HepG2 (cell line): Measurements from ENCODE around the gene SURF2. TPM values are rescaled to one million over a fixed set of nuclear protein-coding genes. Genes with fewer than 3 reads are reported as not detected.

Experiments used
- ATAC-seq: fragments of 200-7000 bp; cut with Tn5 transposase; 3 replicates; pipeline ENCODE4 v1.9.1; 2020; ENCODE audit warnings: mild to moderate bottlenecking, moderate library complexity
- BruUV-seq: library from RNA; stranded (reverse); fragments of 400-500 nt; replicated peaks from 2 replicates; lab custom pipeline; 2021; lab: Mats Ljungman, UMichigan
- CTCF ChIA-PET: fragments of 300-600 bp; formaldehyde crosslinking; extraction: SDS; loops from one replicate; lab custom pipeline; 2021; ENCODE audit warnings: low total read pairs, inconsistent platforms, low intra/inter-chr PET ratio; lab: Yijun Ruan, JAX
- POLR2A ChIA-PET: fragments of 350-600 bp; sonication (Branson Sonifier 250); formaldehyde crosslinking; loops from one replicate; lab custom pipeline; 2020; ENCODE audit warnings: antibody characterized with exemption, inconsistent platforms; lab: Yijun Ruan, JAX
- DNase-seq: peaks from one replicate; pipeline ENCODE4 v3.0.0-alpha.2; 2015; ENCODE audit warnings: low spot score
- FAIRE-seq: peaks from 3 replicates; lab custom pipeline; 2011; peaks lifted over from hg19 to GRCh38; lab: Jason Lieb, UNC
- H2AFZ ChIP-seq: one replicate; pipeline ENCODE4 v1.6.1; 2011; ENCODE audit warnings: low read length, inconsistent platforms
- H3K27ac ChIP-seq: fragments of 300-600 bp; 3 replicates; pipeline ENCODE4 v1.8.0; 2011; ENCODE audit warnings: mixed run types, mild to moderate bottlenecking, mixed read lengths, low read length, inconsistent platforms; ENCODE audit not compliant: insufficient read depth; ENCODE audit errors: extremely low read length
- H3K27me3 ChIP-seq, 2 experiments: fragments of 200-600 bp in 1 of 2; 2 replicates in 1 of 2; 3 replicates in 1 of 2; pipeline versions ENCODE4 v1.6.0 to v1.8.0; 2011; ENCODE audit warnings: low read length in 2 of 2, mild to moderate bottlenecking in 2 of 2, moderate library complexity in 2 of 2, inconsistent platforms in 1 of 2; ENCODE audit not compliant: insufficient read depth in 2 of 2, control insufficient read depth in 1 of 2
- H3K36me3 ChIP-seq, 2 experiments: fragments of 200-600 bp in 1 of 2; replicated peaks in 1 of 2; 2 replicates in 1 of 2; 3 replicates in 1 of 2; pipeline versions ENCODE4 v1.5.1 to v1.8.0; 2011; ENCODE audit warnings: low read length in 2 of 2, inconsistent platforms in 1 of 2; ENCODE audit not compliant: insufficient read depth in 2 of 2, control insufficient read depth in 1 of 2
- H3K4me1 ChIP-seq: 2 replicates; pipeline ENCODE4 v1.5.1; 2012; ENCODE audit warnings: low read length, inconsistent platforms; ENCODE audit not compliant: insufficient read depth
- H3K4me2 ChIP-seq: 2 replicates; pipeline ENCODE4 v1.6.0; 2011; ENCODE audit warnings: low read depth, low read length, inconsistent platforms
- H3K4me3 ChIP-seq, 3 experiments: fragments of 200-600 bp in 1 of 3; sonication (generic), shearing (Covaris generic) in 1 of 3; replicated peaks in 1 of 3; 2 replicates each; pipeline ENCODE4 v1.5.1; 2011 to 2016; ENCODE audit warnings: low read length in 3 of 3, inconsistent platforms in 2 of 3, low read depth in 2 of 3, mild to moderate bottlenecking in 2 of 3, control low read depth in 1 of 3, mixed read lengths in 1 of 3; ENCODE audit not compliant: insufficient read depth in 1 of 3
- H3K79me2 ChIP-seq: one replicate; pipeline ENCODE4 v1.6.1; 2011; ENCODE audit warnings: low read length, inconsistent platforms; ENCODE audit not compliant: insufficient read depth
- H3K9ac ChIP-seq: 2 replicates; pipeline ENCODE4 v1.6.0; 2011; ENCODE audit warnings: mild to moderate bottlenecking, low read depth, low read length, inconsistent platforms; ENCODE audit not compliant: insufficient read depth
- H3K9me3 ChIP-seq: 2 replicates; pipeline ENCODE4 v1.5.1; 2012; ENCODE audit warnings: mild to moderate bottlenecking, low read length
- H4K20me1 ChIP-seq: 2 replicates; pipeline ENCODE4 v1.6.0; 2011; ENCODE audit warnings: inconsistent platforms, mild to moderate bottlenecking, low read length, moderate library complexity; ENCODE audit not compliant: insufficient read depth
- CAMTA2 ChIP-seq: sonication (generic); formaldehyde crosslinking; IDR thresholded peaks from 2 replicates; pipeline ENCODE4 v1.4.0; 2020; ENCODE audit warnings: mild to moderate bottlenecking, missing genetic modification reagents, borderline replicate concordance
- ETV5 ChIP-seq: IDR thresholded peaks from 2 replicates; pipeline ENCODE4 v1.6.1; 2018; ENCODE audit warnings: missing biosample characterization, missing genetic modification reagents, inconsistent platforms, borderline replicate concordance
- MAF1 ChIP-seq: sonication (generic); formaldehyde crosslinking; IDR thresholded peaks from 2 replicates; pipeline ENCODE4 v1.5.0; 2020; ENCODE audit warnings: missing genetic modification reagents, borderline replicate concordance
- SNRNP70 ChIP-seq: fragments of 200-400 bp; formaldehyde crosslinking; IDR thresholded peaks from 2 replicates; pipeline ENCODE4 v1.6.1; 2017; ENCODE audit warnings: mild to moderate bottlenecking, low read depth, low read length, moderate library complexity
- ZNF263 ChIP-seq: sonication (generic); formaldehyde crosslinking; IDR thresholded peaks from 2 replicates; pipeline ENCODE4 v1.4.0; 2020; ENCODE audit warnings: missing genetic modification reagents
- ZNF563 ChIP-seq: sonication (generic); formaldehyde crosslinking; IDR thresholded peaks from 2 replicates; pipeline ENCODE4 v1.8.0; 2022; ENCODE audit warnings: mild to moderate bottlenecking, moderate library complexity, missing genetic modification reagents
- WGBS: methylation state at CpG from one replicate; pipeline ENCODE4 v1.1.6; 2017; ENCODE audit warnings: low lambda C conversion rate; 5-methylcytosine and 5-hydroxymethylcytosine counted together
- in situ Hi-C: cut with HindIII; loops from 2 replicates; pipeline ENCODE4 v1.10.0; 2017; ENCODE audit warnings: low pct_unique_long_range_greater_than_20kb; ENCODE audit not compliant: extremely low pct_ligation_motif_present
- intact Hi-C: fragments of 100-400 bp; cut with micrococcal nuclease; formaldehyde crosslinking; loops from one replicate; pipeline ENCODE4 v1.10.0; 2022; ENCODE audit not compliant: unreplicated experiment
- polyA plus RNA-seq, 8 experiments: library from polyadenylated mRNA; depleted of rRNA in 3 of 8; stranded (reverse) in 7 of 8; unstranded in 1 of 8; fragments of >200 nt; fragmentation: Illumina TruSeq in 4 of 8; extraction: Trizol in 4 of 8; gene quantifications; 2 replicates each; pipeline versions ENCODE4 v1.2.1 to v1.2.3, GENCODE V29; 2011 to 2016; ENCODE audit warnings: low read depth in 4 of 8, missing spikeins in 1 of 8, mixed read lengths in 1 of 8; ENCODE audit not compliant: insufficient read depth in 1 of 8
- total RNA-seq, 5 experiments: library from RNA; depleted of rRNA; stranded (reverse); fragments of >200 nt; fragmentation: Illumina TruSeq; extraction: Trizol; gene quantifications; 2 replicates each; pipeline ENCODE4 v1.2.3, GENCODE V29; 2016; ENCODE audit warnings: low read depth in 1 of 5
- TF ChIP-seq, protein P1 (sequence below): sonication (generic); formaldehyde crosslinking; IDR thresholded peaks from 2 replicates; pipeline ENCODE4 v1.4.0; 2020; ENCODE audit warnings: missing genetic modification reagents, low read depth, mild to moderate bottlenecking, borderline replicate concordance

SURF2 gene
- total and polyA plus RNA-seq, 2 of the 13 experiments (the other 11 are each of a cell fraction or from before 2014, with no cell fraction given): 6.3 to 13.6 TPM

- TF ChIP-seq MAF1 (CRISPR knock-in tag) (no peak), ETV5 (CRISPR knock-in tag) (no peak), ZNF563 (CRISPR knock-in tag) (no peak), SNRNP70 (no peak)
- TF ChIP-seq, protein P1, sequence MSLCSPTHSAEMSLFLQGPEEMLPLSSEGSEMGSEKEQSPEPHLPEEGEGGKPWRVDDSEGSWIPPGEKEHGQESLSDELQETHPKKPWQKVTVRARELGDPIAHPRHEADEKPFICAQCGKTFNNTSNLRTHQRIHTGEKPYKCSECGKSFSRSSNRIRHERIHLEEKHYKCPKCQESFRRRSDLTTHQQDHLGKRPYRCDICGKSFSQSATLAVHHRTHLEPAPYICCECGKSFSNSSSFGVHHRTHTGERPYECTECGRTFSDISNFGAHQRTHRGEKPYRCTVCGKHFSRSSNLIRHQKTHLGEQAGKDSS (CRISPR knock-in tag): no peak
- TF ChIP-seq, all 625 proteins: peak for 0
These were observed 16.7 kb upstream of the SURF2 start (continued) for GRCh38 chr9:133339641-133340040.

DNA sequence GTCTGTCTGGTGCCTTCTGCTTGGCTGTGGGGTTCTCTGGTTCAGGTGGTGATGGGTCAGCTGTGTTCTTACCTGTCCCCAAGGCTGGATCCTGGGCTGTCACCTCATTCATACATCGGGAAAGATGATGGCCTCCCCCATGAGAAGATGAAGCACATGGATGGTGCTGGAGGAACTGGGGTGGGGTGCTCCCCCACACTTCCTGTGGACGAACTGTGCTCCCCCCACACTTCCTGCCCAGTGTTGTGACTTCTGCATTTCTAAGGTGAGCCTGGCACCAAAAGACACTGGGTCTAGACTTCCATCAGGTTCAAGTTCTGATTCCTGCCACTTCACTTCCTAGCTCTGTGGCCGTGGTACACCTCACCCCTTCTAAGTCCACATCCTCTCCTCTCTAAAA lies 16.1 kb upstream of the SURF2 start:
- ChIA-PET POLR2A (interaction anchor here (0.9 kb wide), 1 partner anchor 8 kb away, joined by 4 read pairs; the partner anchor contains the start of genes MED22 and RPL7A), CTCF (no interaction called here)
- Histone ChIP-seq H3K79me2 (peaks cover 7% of the 10 kb centered on the region), H3K36me3 (peaks cover 6 to 53% of the 10 kb centered on the region in 2 experiments; a peak in 4 of 5 replicates), H3K9ac (no peak overlapping the region), H3K9me3 (no peaks in the 10 kb centered on the region), H3K4me2 (no peak overlapping the region), H4K20me1 (no peaks in the 10 kb centered on the region), H3K27me3 (no peaks in the 10 kb centered on the region; a peak in 1 of 5 replicates), H3K4me3 (no peak overlapping the region), H3K27ac (no peak overlapping the region), H2AFZ (no peak overlapping the region), H3K4me1 (peaks cover 9% of the 10 kb centered on the region)
- no peak for TF ChIP-seq CAMTA2 (CRISPR knock-in tag)
- TF ChIP-seq ZNF263 (CRISPR knock-in tag): peak; percentile 67
- DNase-seq: no peak
- in situ Hi-C loops (no loop called here), intact Hi-C loops (no loop called here)
- no TSS peak for BruUV-seq
- FAIRE-seq: no peak
- 100% methylated on average over 2 of the region's 3 CpGs for WGBS
- no peak for ATAC-seq
